WTC11 (cell line): ENCODE data around the gene FGF22. TPM values are rescaled to one million over a fixed set of nuclear protein-coding genes. Genes with fewer than 3 reads are reported as not detected.

Experiments used
- ATAC-seq: fragments of 200-7000 bp; cut with Tn5 transposase; 2 replicates; pipeline ENCODE4 v1.10.0; 2021; ENCODE audit warnings: mild to moderate bottlenecking, moderate library complexity
- CTCF ChIA-PET: fragments of 300-600 bp; sonication (Branson Sonifier 250); formaldehyde crosslinking; loops from one replicate; lab custom pipeline; 2021; ENCODE audit warnings: antibody characterized with exemption; lab: Charles Lee
- POLR2A ChIA-PET: fragments of 350-600 bp; sonication (Branson Sonifier 250); formaldehyde crosslinking; loops from one replicate; lab custom pipeline; 2021; ENCODE audit warnings: antibody characterized with exemption; lab: Charles Lee
- DNase-seq: peaks from one replicate; pipeline ENCODE4 v3.0.0; 2021; ENCODE audit warnings: low spot score
- H3K27ac Mint-ChIP-seq: 2 replicates; pipeline ENCODE4 v1.8.0; 2021; ENCODE audit warnings: mixed read lengths
- H3K27me3 Mint-ChIP-seq: 2 replicates; pipeline ENCODE4 v1.8.0; 2021; ENCODE audit warnings: low read depth, mild to moderate bottlenecking, moderate library complexity, mixed read lengths
- H3K36me3 Mint-ChIP-seq: 2 replicates; pipeline ENCODE4 v1.8.0; 2021; ENCODE audit warnings: mixed read lengths
- H3K4me1 Mint-ChIP-seq: 2 replicates; pipeline ENCODE4 v1.8.0; 2022; ENCODE audit warnings: mixed read lengths
- H3K4me3 Mint-ChIP-seq: 2 replicates; pipeline ENCODE4 v1.8.0; 2021; ENCODE audit warnings: mild to moderate bottlenecking, moderate library complexity, mixed read lengths
- H3K9me3 Mint-ChIP-seq: 2 replicates; pipeline ENCODE4 v1.8.0; 2021; ENCODE audit warnings: mixed read lengths
- ATF1 ChIP-seq: sonication (generic); formaldehyde crosslinking; IDR thresholded peaks from 2 replicates; pipeline ENCODE4 v1.8.1; 2023; ENCODE audit warnings: mild to moderate bottlenecking, moderate library complexity, missing genetic modification reagents
- ATF2 ChIP-seq: sonication (generic); formaldehyde crosslinking; IDR thresholded peaks from 2 replicates; pipeline ENCODE4 v1.8.1; 2022; ENCODE audit warnings: low read depth, missing genetic modification reagents, borderline replicate concordance
- CBFB ChIP-seq: sonication (generic); formaldehyde crosslinking; IDR thresholded peaks from 2 replicates; pipeline ENCODE4 v1.8.1; 2022; ENCODE audit warnings: mild to moderate bottlenecking, low read depth, missing genetic modification reagents
- CTCF ChIP-seq: fragments of 200-600 bp; IDR thresholded peaks from 2 replicates; pipeline ENCODE4 v1.8.0; 2022; ENCODE audit warnings: antibody characterized with exemption
- FOXJ3 ChIP-seq: sonication (generic); formaldehyde crosslinking; IDR thresholded peaks from 2 replicates; pipeline ENCODE4 v1.9.0; 2021; ENCODE audit warnings: missing genetic modification reagents, mild to moderate bottlenecking, borderline replicate concordance
- GABPB1 ChIP-seq: sonication (generic); formaldehyde crosslinking; IDR thresholded peaks from 2 replicates; pipeline ENCODE4 v1.8.1; 2023; ENCODE audit warnings: mild to moderate bottlenecking, missing genetic modification reagents
- IRF2 ChIP-seq: sonication (generic); formaldehyde crosslinking; IDR thresholded peaks from 2 replicates; pipeline ENCODE4 v1.8.0; 2022; ENCODE audit warnings: low read depth, missing genetic modification reagents, borderline replicate concordance
- MAX ChIP-seq: sonication (generic); formaldehyde crosslinking; IDR thresholded peaks from 2 replicates; pipeline ENCODE4 v1.8.0; 2022; ENCODE audit warnings: mild to moderate bottlenecking, missing genetic modification reagents
- NFE2L1 ChIP-seq: sonication (generic); formaldehyde crosslinking; IDR thresholded peaks from 2 replicates; pipeline ENCODE4 v1.8.1; 2023; ENCODE audit warnings: missing genetic modification reagents
- NFYB ChIP-seq: sonication (generic); formaldehyde crosslinking; conservative IDR thresholded peaks from 2 replicates; pipeline ENCODE4 v1.8.0; 2022; ENCODE audit warnings: low read depth, missing genetic modification reagents
- RELA ChIP-seq: sonication (generic); formaldehyde crosslinking; IDR thresholded peaks from 2 replicates; pipeline ENCODE4 v1.8.1; 2022; ENCODE audit warnings: missing genetic modification reagents, mild to moderate bottlenecking, borderline replicate concordance
- SMAD3 ChIP-seq: sonication (generic); formaldehyde crosslinking; IDR thresholded peaks from 2 replicates; pipeline ENCODE4 v1.8.0; 2022; ENCODE audit warnings: missing genetic modification reagents, mild to moderate bottlenecking, borderline replicate concordance
- SOX15 ChIP-seq: fragments of 250-450 bp; sonication (Bioruptor Pico); IDR thresholded peaks from 2 replicates; pipeline ENCODE4 v1.9.0; 2021; ENCODE audit warnings: mild to moderate bottlenecking
- TEAD1 ChIP-seq: sonication (generic); formaldehyde crosslinking; IDR thresholded peaks from 2 replicates; pipeline ENCODE4 v1.8.0; 2022; ENCODE audit warnings: mild to moderate bottlenecking, missing genetic modification reagents
- TP53 ChIP-seq: sonication (generic); formaldehyde crosslinking; IDR thresholded peaks from 2 replicates; pipeline ENCODE4 v1.8.1; 2023; ENCODE audit warnings: mild to moderate bottlenecking, missing genetic modification reagents
- USF2 ChIP-seq: sonication (generic); formaldehyde crosslinking; IDR thresholded peaks from 2 replicates; pipeline ENCODE4 v1.8.1; 2023; ENCODE audit warnings: mild to moderate bottlenecking, missing genetic modification reagents, moderate library complexity
- ZNF396 ChIP-seq: fragments of 250-450 bp; sonication (Bioruptor Pico); IDR thresholded peaks from 2 replicates; pipeline ENCODE4 v1.8.0; 2021; ENCODE audit warnings: mild to moderate bottlenecking, moderate library complexity, borderline replicate concordance
- ZNF423 ChIP-seq: fragments of 250-450 bp; sonication (Bioruptor Pico); IDR thresholded peaks from 2 replicates; pipeline ENCODE4 v2.1.2; 2022; ENCODE audit warnings: mild to moderate bottlenecking, moderate library complexity
- ZNF671 ChIP-seq: fragments of 250-450 bp; sonication (Bioruptor Pico); IDR thresholded peaks from 2 replicates; pipeline ENCODE4 v1.8.0; 2021; ENCODE audit warnings: mild to moderate bottlenecking
- total RNA-seq: library from RNA; stranded (reverse); gene quantifications from 3 replicates; pipeline ENCODE4 v1.2.3, GENCODE V29; 2021
- TF ChIP-seq, protein P1 (sequence below): fragments of 250-450 bp; sonication (Bioruptor Pico); IDR thresholded peaks from 2 replicates; pipeline ENCODE4 v1.9.0; 2021; ENCODE audit warnings: mild to moderate bottlenecking
- TF ChIP-seq, protein P2 (sequence below): fragments of 250-450 bp; sonication (Bioruptor Pico); IDR thresholded peaks from 2 replicates; pipeline ENCODE4 v1.9.0; 2021; ENCODE audit warnings: mild to moderate bottlenecking

The FGF22 gene
- total RNA-seq, 1 experiment from 2014 or later: 1.6 TPM

- H3K4me3 Mint-ChIP-seq: peak overlapping the region; percentile 87
- ATAC-seq (peak; percentile 76), DNase-seq (peak; percentile 96)
- TF ChIP-seq IRF2: no peak
- TF ChIP-seq, protein P1, sequence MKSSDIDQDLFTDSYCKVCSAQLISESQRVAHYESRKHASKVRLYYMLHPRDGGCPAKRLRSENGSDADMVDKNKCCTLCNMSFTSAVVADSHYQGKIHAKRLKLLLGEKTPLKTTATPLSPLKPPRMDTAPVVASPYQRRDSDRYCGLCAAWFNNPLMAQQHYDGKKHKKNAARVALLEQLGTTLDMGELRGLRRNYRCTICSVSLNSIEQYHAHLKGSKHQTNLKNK (CRISPR knock-in tag): no peak
- TF ChIP-seq RELA (CRISPR knock-in tag): peak; percentile 68; the same call in 1 of the 2 replicates
- TF ChIP-seq, protein P2, sequence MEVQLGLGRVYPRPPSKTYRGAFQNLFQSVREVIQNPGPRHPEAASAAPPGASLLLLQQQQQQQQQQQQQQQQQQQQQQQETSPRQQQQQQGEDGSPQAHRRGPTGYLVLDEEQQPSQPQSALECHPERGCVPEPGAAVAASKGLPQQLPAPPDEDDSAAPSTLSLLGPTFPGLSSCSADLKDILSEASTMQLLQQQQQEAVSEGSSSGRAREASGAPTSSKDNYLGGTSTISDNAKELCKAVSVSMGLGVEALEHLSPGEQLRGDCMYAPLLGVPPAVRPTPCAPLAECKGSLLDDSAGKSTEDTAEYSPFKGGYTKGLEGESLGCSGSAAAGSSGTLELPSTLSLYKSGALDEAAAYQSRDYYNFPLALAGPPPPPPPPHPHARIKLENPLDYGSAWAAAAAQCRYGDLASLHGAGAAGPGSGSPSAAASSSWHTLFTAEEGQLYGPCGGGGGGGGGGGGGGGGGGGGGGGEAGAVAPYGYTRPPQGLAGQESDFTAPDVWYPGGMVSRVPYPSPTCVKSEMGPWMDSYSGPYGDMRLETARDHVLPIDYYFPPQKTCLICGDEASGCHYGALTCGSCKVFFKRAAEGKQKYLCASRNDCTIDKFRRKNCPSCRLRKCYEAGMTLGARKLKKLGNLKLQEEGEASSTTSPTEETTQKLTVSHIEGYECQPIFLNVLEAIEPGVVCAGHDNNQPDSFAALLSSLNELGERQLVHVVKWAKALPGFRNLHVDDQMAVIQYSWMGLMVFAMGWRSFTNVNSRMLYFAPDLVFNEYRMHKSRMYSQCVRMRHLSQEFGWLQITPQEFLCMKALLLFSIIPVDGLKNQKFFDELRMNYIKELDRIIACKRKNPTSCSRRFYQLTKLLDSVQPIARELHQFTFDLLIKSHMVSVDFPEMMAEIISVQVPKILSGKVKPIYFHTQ (CRISPR knock-in tag): no peak
- TF ChIP-seq CTCF: no peak
- no peak for TF ChIP-seq SMAD3 (CRISPR knock-in tag)
- TF ChIP-seq MAX (CRISPR knock-in tag): no peak
- no peak for TF ChIP-seq ZNF423
- no peak for TF ChIP-seq ZNF671 (CRISPR knock-in tag)
- no peak overlapping the region for H3K27ac Mint-ChIP-seq
- ChIA-PET CTCF (interaction anchor here (0.6 to 2.7 kb wide), 19 partner anchors 9 to 572 kb away, joined by 3 to 22 read pairs (median 5); partner anchors contain the start of genes PALM, PRSS57, RNF126 and WDR18), POLR2A (interaction anchor here (1.2 to 1.7 kb wide), 3 partner anchors 22 to 118 kb away, joined by 3 to 8 read pairs (median 4); no protein-coding TSS in a partner anchor)
- peaks cover 13% of the 10 kb centered on the region for H3K27me3 Mint-ChIP-seq
- no peaks in the 10 kb centered on the region for H3K9me3 Mint-ChIP-seq
- H3K36me3 Mint-ChIP-seq: no peaks in the 10 kb centered on the region
- H3K4me1 Mint-ChIP-seq: no peaks in the 10 kb centered on the region
These were observed 41.6 kb downstream of the FGF22 start for GRCh38 chr19:681029-682019.

DNA sequence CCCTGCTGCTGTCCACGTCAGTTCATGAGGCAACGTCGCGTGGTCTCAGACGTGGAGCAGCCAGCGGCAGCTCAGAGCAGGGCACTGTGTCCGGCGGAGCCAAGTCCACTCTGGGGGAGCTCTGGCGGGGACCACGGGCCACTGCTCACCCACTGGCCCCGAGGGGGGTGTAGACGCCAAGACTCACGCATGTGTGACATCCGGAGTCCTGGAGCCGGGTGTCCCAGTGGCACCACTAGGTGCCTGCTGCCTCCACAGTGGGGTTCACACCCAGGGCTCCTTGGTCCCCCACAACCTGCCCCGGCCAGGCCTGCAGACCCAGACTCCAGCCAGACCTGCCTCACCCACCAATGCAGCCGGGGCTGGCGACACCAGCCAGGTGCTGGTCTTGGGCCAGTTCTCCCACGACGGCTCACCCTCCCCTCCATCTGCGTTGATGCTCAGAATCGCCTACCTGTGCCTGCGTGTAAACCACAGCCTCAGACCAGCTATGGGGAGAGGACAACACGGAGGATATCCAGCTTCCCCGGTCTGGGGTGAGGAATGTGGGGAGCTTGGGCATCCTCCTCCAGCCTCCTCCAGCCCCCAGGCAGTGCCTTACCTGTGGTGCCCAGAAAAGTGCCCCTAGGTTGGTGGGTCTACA, 43.1 kb downstream of the FGF22 start:
- Mint-ChIP-seq H3K9me3 (no peaks in the 10 kb centered on the region), H3K4me1 (no peaks in the 10 kb centered on the region), H3K27me3 (peaks cover 5% of the 10 kb centered on the region), H3K4me3 (no peak overlapping the region), H3K27ac (no peak overlapping the region), H3K36me3 (no peaks in the 10 kb centered on the region)
- ChIA-PET POLR2A (no interaction called here), CTCF (interaction anchor here (0.9 kb wide), 2 partner anchors 12 to 21 kb away, joined by 3 read pairs; no protein-coding TSS in a partner anchor)
- TF ChIP-seq TEAD1 (CRISPR knock-in tag) (no peak), NFE2L1 (CRISPR knock-in tag) (no peak), CBFB (no peak), SMAD3 (CRISPR knock-in tag) (no peak)
- DNase-seq (no peak), ATAC-seq (no peak)

GRCh38 chr19:685454-685931, 45.8 kb downstream of the FGF22 start:
- DNase-seq: no peak
- H3K36me3 Mint-ChIP-seq: no peaks in the 10 kb centered on the region
- no peak for ATAC-seq
- H3K9me3 Mint-ChIP-seq: no peaks in the 10 kb centered on the region
- no peaks in the 10 kb centered on the region for H3K27me3 Mint-ChIP-seq
- no peak overlapping the region for H3K27ac Mint-ChIP-seq
- ChIA-PET POLR2A (no interaction called here), CTCF (interaction anchor here (1.2 kb wide), 1 partner anchor 49 kb away, joined by 3 read pairs; no protein-coding TSS in a partner anchor)
- H3K4me1 Mint-ChIP-seq: no peaks in the 10 kb centered on the region
- H3K4me3 Mint-ChIP-seq: no peak overlapping the region
- TF ChIP-seq RELA (CRISPR knock-in tag) (no peak), SOX15 (no peak), FOXJ3 (no peak), TP53 (no peak), MAX (CRISPR knock-in tag) (no peak), ATF2 (CRISPR knock-in tag) (no peak), USF2 (no peak), NFYB (no peak), ZNF396 (CRISPR knock-in tag) (no peak), GABPB1 (CRISPR knock-in tag) (no peak), ATF1 (CRISPR knock-in tag) (no peak)
